CD4-positive, alpha-beta T cell treated with Interleukin-4 for 1 hour (primary cell): ENCODE results near the gene NDFIP1.

Experiments
- DNase-seq, 2 donors: peaks; one replicate each; pipeline ENCODE4 v3.0.0-alpha.2; 2020 to 2022

Gene NDFIP1, protein sequence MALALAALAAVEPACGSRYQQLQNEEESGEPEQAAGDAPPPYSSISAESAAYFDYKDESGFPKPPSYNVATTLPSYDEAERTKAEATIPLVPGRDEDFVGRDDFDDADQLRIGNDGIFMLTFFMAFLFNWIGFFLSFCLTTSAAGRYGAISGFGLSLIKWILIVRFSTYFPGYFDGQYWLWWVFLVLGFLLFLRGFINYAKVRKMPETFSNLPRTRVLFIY

DNA sequence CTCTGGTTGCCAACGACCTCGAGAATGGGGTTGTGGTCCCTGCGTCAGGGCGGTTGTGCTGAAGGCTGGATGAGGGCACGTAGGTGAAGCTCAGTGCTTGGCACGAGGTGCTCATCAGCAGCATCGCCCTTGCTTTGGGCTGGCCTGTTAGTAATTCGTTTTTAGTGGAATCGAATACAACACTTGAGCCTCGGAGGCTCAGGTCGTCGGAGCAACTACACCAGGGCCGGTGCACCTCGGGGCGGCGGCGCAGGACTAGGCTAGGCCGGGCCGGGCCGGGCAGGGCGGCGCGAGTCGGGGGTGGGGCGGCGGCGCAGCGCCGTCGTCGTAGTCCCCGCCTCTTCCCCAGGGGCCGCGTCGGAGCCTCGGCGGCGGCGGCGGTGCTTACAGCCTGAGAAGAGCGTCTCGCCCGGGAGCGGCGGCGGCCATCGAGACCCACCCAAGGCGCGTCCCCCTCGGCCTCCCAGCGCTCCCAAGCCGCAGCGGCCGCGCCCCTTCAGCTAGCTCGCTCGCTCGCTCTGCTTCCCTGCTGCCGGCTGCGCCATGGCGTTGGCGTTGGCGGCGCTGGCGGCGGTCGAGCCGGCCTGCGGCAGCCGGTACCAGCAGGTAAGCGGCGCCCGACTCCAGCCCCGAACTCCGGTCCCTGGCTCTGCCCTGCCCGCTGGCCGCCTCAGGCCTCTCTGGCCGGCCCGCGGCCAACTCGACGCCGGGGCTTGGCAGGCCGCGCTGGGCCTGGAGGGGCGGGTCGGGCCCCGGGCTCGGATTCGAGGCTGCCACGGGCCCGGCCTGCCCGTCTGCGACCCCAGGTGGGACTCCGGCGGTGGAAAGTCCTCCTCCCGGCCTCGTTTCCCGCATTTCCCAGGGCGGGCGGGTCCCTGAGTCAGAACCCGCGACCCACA lies at the start of gene NDFIP1:
Gene NDFIP1, plus strand, starts transcription at position 348 of the 899 bp plus-strand sequence. Its CDS starts 196 bp downstream, at position 544.
- peak; percentile 85 to 87 for DNase-seq

DNA sequence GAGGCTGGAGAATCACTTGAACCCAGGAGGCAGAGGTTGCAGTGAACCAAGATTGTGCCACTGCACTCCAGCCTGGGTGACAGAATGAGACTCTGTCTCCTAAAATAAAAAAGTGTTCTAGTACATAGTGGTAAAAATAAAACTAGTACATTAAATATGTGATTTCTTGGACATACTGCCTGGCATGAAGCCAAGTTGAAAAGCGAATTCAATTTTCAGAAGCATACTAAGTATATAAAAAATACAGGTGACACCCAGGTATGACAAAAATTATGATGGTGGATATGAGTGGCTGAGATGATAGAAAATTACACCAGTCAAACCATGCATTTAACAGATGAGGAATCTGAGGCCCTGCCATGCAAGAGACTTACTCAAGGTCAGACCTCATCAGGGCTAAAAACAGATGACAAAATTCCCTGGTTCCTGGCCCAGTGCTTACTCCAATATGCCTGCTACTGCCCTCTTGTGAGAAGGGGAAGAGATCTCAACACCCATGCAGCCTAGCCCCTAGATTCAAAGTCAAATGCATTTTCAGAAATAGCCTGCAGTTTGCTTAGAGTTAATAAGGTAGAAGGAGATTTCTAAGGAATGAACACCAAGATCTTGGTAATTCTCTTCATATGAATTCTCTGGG lies 49.2 kb upstream of the NDFIP1 start:
- no peak for DNase-seq

DNA sequence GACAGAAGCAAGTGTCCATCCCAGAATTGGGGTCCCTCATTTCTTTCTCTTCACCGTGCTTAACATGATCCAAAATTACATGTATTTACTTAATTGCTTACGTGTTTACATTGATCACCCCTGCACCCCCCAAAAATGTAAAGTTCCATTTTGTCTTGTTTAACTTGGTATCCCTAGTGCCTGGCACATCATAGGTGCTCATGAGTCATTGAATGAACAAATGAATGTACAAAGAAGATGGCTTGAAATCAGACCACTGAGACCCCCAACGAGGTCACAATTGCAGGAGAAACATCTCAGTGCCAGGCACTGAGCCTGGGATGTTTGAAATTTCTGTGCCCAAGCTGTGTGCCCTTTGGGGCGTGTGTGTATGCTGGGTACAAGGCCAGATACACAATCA lies 45.2 kb upstream of the NDFIP1 start:
- no peak for DNase-seq

DNA sequence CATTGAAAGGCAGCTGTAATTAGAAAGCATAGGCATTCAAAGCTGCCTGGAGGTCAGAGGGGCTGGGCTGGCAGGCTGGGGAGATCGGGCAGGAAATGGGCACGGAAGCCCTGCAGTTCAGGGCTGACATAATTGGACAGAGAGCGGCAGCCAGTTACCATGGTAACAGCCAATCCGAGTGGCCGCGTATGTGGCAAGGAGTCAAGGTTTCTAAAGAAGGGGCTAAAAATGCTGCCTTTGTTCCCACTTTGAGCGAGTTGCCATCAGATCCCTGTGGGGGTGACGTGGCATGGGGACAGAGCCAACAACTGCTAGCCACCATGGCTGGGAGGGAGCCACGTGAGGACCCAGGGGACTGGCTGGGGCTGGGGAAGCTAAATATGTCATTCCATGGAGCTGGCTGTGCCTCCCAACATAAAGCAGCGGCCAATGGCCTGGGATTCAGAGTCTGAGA lies 44.7 kb upstream of the NDFIP1 start:
- peak; percentile 52 to 62 for DNase-seq

DNA sequence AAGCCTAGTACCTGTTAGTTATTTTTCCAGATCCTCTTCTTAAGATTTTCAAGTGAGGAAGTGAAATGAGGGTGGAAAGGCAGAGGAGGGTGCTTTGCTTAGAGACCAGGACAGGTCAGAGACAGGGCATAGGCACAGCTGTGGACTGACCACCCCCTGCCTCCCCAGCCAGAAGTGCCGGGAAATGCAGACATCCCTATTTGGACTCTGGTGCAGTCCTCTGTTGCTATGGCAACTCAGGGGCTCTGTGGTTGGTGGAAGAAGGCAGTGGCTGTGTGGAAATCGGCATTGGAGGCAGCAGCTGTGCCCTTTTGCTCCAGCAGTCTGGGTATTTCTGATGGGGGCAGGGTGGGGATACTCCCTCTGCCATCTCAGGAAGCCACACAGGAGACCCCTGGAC lies 43.3 kb upstream of the NDFIP1 start:
- no peak for DNase-seq

DNA sequence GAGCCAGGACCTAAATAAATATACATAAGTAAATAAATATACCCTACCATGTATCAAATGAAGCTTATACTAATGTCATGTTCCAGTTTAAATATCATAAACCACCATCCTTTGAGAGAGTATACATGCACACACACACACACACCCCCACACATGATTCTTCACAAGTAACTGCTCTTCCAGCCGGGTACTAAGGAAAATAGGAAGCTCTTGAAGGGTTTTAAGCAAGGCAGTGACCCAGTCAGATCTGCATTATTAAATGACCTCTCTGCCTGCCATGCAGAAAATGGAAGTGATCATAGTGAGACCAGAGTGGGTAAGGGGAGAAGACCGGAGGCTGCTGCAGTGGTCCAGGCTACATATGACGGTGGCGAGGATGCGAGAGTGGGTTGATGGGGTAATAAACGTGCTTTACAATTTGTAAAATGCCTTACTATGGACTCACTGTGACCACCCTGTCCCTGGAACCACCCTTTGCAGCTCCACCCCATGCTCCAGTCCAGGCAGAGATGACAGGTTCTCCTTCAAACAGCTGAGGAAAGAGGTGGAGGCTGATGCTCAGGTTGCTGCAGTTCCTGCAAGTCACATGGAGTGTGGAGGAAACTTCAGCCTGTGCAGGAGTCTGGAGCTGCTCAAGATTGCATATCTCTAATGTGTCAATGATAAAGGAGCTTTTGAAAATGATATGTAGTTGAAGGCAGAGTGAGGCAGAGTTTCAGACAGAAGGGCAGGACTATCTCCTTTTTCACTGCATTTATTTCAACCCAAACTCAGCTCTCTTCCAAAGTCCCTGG lies 38.8 kb upstream of the NDFIP1 start:
- no peak for DNase-seq

DNA sequence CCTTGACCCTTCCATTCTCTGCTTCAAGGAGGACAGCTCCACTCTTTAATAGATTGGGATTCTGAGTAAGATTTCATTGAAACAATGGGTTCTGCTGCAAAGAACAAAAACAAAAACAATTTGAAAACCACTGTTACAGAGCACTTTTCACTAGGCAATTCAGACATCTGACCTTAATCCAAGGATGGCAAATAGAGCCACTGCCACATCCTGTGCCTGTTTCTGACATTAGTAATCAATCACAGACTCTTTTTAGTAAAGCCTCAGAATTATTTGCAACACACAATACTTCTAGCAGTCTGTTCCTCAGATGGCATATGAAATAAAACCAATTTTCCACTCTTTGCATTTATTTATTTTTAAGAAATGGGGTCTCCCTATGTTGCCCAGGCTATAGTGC lies 37.8 kb upstream of the NDFIP1 start:
- DNase-seq = no peak

DNA sequence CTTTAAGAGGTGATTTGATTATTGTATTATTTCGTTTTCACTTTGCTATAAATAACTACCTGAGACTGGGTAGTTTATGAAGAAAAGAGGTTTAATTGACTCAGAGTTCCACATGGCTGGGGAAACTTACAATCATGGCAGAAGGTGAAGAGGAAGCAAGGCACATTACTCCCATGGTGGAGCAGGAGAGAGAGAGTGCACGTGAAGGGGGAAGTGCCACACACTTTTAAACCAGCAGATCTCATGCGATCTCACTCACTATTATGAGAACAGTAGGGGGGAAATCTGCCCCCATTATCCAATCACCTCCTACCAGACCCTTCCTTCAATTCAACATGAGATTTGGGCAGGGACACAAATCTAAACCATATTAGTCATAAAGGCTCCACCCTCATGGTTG lies 36.1 kb upstream of the NDFIP1 start:
- no peak for DNase-seq

DNA sequence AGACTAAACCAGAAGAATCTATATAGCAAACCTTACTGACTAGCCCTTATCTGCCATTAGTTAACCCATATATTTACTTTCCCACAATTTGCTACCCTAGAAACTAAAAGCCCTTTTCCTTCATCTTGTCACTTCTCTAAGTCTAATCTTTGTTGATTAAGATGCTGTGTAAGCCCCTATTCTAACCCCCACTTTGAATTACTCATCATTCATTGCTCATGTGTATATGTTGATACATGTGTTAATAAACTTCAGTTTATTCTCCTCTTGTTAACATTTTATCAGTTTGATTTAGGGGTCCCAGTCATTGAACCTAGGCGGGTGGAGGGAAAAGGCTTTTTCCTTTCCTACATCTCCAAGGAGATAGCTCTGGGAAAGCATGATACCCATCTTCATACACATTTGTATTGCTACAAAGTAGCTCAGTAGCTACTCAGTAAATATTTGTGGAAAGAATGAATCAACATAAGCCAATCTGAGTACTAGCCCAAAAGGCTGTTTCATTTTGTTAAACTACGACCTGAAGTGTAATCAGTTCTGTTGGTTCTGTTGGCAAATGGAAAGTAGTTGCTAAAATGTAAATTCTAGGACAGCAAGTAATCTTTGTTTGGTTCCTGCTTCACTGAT lies 35.1 kb upstream of the NDFIP1 start:
- no peak for DNase-seq

DNA sequence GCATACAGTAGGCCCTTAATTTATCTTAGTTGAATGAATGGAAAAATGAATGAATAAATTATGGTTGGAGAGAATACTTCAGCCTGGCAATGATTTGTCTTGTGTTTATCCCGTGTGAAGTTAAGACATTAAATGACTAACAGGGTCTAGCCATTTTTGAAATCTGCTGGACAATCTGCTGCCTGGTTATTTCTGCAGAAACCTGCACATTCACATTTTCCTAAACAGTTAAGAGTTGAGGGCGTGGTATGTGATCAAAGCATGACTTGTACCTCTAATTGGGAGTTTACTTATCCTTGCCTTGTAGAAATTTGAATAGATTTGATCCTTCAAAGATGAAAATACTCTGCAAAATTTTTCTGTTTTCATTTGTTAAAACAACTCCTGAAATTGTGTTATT lies 34.6 kb upstream of the NDFIP1 start:
- DNase-seq = no peak

DNA sequence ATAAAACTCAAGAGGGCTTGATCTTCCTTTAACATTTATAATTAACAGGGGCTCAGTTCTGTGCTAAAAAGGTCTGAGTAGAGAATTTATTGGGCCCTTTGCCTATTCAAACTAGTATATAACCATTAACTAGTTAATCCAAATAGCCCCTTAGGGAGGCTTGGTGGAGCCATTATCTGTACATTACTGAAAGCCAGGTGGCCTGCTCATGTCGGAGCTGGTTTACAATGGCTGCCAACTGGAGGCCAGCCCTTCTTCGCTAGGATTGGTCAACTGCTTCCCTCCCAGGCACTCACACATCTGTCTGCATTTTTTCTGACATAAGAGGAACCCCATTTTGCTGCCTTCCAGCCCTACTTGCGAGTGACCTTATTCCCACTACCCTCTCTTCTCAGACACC lies 30.4 kb upstream of the NDFIP1 start:
- DNase-seq = no peak

DNA sequence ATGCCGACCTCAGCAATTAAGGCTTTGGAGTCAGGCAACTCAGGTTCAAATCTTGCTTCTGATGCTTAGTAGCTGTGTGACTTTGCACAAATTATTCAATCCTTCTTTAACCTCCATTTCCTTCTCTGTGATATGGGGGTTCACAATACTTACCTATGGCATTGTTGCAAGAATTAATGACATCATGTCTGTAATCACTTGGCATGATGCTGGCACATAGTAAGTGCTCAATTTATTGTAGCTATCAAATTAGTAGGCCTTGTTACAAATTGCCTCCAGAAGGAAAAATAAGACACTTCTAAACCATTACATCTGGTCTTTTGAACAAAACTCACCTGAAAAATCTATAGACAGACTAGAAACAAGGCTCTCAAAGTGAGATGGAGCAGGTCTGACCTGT lies 29.9 kb upstream of the NDFIP1 start:
- no peak for DNase-seq

DNA sequence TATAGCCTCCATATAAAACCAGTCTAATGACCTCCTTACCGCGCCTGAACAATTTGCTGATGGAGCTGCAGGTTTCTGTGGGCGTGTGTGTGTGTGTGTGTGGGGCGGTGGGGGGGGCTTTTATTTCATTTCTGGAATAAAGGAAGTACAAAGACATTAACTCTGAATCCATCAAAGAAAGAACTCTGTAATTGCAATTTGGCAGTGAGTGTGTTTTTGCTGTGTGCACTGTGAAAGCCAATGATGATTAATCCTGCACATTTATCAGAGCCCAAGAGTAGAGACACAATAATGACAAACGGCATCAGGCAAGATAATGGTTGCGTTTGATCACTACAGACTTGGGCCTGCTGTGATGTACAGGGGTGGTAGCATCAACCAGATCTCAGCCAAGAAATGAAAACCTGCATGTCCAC lies 29.3 kb upstream of the NDFIP1 start:
- no peak for DNase-seq

DNA sequence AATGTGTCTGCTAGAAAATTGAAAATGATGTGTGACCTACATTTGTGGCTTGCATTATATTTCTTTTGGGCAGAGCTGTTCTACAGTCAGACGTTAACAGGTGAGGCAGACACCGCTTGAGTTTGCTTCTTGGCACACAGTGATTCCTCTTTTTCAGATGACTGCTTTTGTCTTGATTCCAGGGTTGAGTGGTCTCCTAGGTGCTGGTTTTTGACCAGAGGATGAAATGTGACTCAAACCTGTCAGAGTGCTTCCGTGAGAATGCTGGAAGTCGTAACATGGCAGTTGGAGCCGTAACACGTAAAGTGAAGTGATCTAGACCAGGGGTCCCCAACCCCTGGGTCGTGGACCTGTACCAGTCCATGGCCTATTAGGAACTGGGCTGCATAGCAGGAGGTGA lies 28.3 kb upstream of the NDFIP1 start:
- DNase-seq = no peak

DNA sequence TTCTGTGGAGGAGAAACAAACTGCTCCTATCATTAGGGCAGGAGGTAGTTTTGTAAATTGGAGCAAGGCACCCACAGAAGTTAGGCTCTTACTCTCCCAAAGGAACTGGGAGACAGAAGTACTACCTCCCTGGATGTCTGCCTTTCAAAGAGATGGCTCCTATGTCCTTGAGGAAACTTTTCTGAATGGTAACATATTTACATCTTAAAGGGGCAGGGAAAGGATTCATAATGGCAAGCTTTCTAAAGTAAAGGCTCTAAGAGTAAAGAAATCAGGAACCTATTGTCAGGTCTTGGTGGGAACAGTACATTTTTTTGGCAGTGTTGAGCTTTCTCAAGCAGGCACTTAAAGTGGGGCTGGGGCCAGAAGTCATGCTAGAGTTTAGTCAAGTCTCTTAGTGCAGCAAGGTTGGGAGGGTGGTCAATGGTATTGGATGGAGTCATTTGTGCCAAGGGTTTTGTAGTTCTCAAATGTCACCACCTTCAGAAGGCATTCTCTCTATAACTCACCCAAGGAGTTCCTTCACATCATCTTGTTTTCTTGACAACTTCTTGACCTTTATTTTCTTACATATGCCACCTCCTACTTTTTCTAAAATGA lies 26.3 kb upstream of the NDFIP1 start:
- DNase-seq = no peak

DNA sequence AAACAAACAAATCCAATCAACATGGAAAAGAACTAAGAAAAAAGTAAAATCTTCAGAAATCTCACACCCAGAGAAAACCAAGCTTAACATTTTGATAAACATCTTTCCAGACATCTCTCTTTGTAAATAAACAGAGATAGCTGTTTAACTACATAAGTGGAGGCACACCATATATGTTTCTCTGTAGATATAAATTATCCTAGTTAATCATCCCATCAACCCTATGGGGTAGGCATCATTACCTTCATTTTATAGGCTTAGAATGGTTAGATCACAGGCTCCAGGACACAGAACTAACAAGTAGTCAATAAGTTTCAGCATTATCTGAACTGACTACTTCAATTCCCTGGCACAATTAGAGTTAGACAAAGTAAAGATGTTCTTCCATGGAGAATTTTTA lies 22.4 kb upstream of the NDFIP1 start:
- DNase-seq = no peak

DNA sequence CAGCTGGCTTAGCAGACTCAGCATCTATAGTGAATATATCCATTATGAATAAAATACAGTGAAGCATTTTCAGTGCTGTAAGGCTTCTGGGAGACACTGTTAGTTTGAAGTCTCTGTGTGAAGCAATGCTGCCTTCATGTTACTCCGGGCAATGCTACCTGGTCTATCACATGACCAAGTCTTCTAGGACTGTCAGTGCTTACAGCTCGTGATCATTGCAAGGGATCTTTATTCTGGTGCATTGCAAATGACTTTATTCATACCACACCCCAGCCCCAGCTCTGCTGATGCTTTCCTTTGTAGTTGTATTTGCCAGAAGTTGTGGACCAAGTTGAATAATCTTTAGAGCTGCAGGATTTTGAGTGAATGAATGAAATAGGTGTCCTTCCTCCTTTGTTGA lies 21.9 kb upstream of the NDFIP1 start:
- no peak for DNase-seq

DNA sequence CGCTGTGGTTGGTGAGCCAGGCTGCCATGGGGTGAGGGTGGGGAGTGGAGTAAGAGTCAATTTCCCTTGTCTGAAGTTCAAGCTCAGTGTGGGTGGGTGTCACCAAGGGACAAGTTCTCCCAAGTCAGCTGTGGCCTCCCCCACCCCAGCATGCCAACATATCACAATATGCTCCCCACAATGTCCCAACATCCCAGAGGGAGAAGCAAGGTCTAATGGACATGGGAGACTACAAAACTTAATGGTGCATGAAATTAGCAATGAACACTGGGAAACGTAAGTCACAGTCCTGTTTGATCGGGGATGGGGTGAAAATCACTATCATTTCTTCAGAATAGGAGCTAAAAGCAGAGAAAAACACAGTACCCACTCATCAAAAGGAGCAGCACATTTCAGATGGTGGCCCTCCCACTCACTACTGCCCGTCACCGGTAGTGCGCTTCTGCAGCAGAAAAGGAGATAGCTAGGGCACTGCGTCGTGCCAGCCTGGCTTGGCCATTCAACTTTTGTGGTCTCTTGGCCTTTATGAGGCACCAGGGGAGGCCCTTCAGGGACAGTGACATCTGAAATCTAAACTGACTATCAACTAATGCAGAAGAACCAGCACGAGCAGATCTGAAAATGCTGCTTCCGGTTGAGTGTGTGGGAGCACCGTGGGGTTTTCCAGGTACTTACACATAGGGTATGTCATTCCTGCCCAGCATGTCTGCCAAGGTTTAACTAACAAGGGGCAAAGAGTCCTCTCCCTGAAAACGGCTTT lies 20.5 kb upstream of the NDFIP1 start:
- peak in 1 of 2 donors; percentile 67 for DNase-seq

DNA sequence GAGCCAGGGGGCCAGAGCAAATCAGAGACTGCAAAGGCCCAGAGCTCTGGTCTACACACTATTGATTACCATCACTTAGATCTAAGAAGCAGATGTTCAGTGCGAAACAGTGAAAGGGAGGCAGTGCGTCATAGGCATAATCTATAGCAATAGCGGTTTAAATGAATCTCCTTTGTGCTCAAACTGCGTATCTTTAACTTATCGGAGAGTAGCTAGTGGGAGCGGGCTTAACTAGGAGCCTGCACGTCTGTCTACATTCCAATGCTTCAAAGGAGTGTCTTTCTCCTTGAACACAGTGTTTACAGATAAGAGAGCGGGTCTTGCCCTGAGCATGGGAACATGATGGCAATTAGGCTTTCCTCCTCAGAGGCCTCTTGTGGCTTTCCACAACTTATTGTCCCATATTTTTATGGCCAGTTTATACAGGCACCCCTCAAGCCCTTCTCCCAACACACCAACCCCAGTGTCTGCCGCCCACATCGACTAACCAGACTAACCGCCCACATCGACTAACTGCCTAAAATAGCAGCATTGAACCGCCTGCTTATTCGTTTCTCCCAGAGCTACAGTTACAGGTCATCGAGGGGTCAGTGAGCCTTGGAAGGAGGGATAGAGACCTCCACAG lies 19.6 kb upstream of the NDFIP1 start:
- DNase-seq = peak in 1 of 2 donors; percentile 31

DNA sequence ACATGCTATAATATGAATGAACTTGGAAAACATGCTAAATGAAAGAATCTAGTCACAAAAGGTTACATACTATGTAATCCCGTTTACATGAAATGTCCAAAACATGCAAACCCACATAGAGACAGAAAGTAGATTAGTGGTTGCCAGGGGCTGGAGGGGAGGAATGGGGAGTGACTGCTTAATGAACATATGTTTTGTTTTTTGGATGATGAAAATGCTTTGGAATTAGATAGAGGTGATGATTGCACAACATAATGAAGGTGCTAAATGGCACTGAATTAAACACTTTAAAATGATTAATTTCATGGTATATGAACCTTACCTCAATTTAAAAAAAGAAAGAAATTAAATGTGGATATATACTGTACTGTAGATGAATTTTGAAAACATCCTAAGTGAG lies 17.6 kb upstream of the NDFIP1 start:
- no peak for DNase-seq

DNA sequence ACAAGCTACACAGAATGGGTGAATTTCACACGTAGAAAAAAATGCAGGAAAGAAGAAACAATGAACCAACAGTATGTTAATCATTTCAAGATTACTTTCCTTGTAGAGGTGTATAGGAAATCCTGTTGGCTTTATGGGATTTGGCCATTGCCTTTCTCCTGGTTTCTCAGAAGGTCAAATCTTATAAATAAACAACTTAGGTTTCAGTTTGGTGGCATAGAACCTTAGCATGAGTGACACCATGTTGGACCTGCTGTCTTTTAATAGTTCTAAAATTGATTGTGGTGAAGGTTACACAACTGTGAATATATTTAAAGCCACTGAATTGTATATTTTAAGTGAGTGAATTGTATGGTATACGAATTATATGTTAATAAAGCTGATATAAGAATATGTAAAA lies 16.7 kb upstream of the NDFIP1 start:
- no peak for DNase-seq
